K562 (cell line): ENCODE results near the gene TMEM126B. TPM values are rescaled to one million over a fixed set of nuclear protein-coding genes. Genes with fewer than 3 reads are reported as not detected.
A peak's percentile ranks its signal among the peaks of the same experiment; 100 is the strongest.

Experiments used
- CAMTA2 ChIP-seq: fragments of 250-450 bp; sonication (Bioruptor Pico); conservative IDR thresholded peaks from 2 replicates; pipeline ENCODE4 v1.5.1; 2022
- ELK3 ChIP-seq: fragments of 450-650 bp; formaldehyde crosslinking; IDR thresholded peaks from 2 replicates; pipeline ENCODE4 v1.4.0; 2020; ENCODE audit warnings: mild to moderate bottlenecking
- EWSR1 ChIP-seq: fragments of 450-650 bp; IDR thresholded peaks from 2 replicates; pipeline ENCODE4 v1.6.1; 2018; ENCODE audit warnings: borderline replicate concordance, mild to moderate bottlenecking, low read depth, moderate library complexity; ENCODE audit not compliant: partially characterized antibody
- FIP1L1 ChIP-seq: fragments of 200-400 bp; formaldehyde crosslinking; IDR thresholded peaks from 2 replicates; pipeline ENCODE4 v1.6.1; 2018; ENCODE audit warnings: mild to moderate bottlenecking, low read depth, low read length; ENCODE audit not compliant: poor library complexity, severe bottlenecking
- FOXK1 ChIP-seq: sonication (generic); formaldehyde crosslinking; IDR thresholded peaks from 2 replicates; pipeline ENCODE4 v1.8.0; 2022; ENCODE audit warnings: missing genetic modification reagents, mild to moderate bottlenecking, borderline replicate concordance
- FOXK2 ChIP-seq, 2 experiments: fragments of 450-650 bp; IDR thresholded peaks in 1 of 2; conservative IDR thresholded peaks in 1 of 2; 2 replicates each; pipeline ENCODE4 v1.6.1; 2016; ENCODE audit warnings: low read depth in 2 of 2, mild to moderate bottlenecking in 1 of 2
- HBP1 ChIP-seq: fragments of 450-650 bp; formaldehyde crosslinking; IDR thresholded peaks from 2 replicates; pipeline ENCODE4 v1.4.0; 2022; ENCODE audit warnings: missing genetic modification characterization
- HDGF ChIP-seq: fragments of 450-650 bp; IDR thresholded peaks from 2 replicates; pipeline ENCODE4 v1.6.1; 2016
- LEF1 ChIP-seq: fragments of 450-650 bp; IDR thresholded peaks from 2 replicates; pipeline ENCODE4 v1.6.1; 2016; ENCODE audit warnings: mild to moderate bottlenecking
- PATZ1 ChIP-seq: fragments of 250-450 bp; sonication (Bioruptor Pico); IDR thresholded peaks from 2 replicates; pipeline ENCODE4 v1.5.0; 2020; ENCODE audit warnings: mild to moderate bottlenecking, borderline replicate concordance
- PHF20 ChIP-seq: fragments of 450-650 bp; IDR thresholded peaks from 2 replicates; pipeline ENCODE4 v1.6.1; 2018; ENCODE audit not compliant: partially characterized antibody
- PML ChIP-seq: IDR thresholded peaks from 2 replicates; pipeline ENCODE4 v1.6.1; 2012; ENCODE audit warnings: low read length, inconsistent platforms
- POLR2G ChIP-seq: fragments of 200-400 bp; formaldehyde crosslinking; IDR thresholded peaks from 2 replicates; pipeline ENCODE4 v1.6.1; 2017; ENCODE audit warnings: low read depth, mild to moderate bottlenecking, antibody characterized with exemption, low read length, moderate library complexity
- POLR2H ChIP-seq: IDR thresholded peaks from 2 replicates; pipeline ENCODE4 v1.6.1; 2016; ENCODE audit warnings: missing genetic modification characterization, low read depth, mild to moderate bottlenecking, control low read depth, missing compliant biosample characterization, moderate library complexity
- SETDB1 ChIP-seq: IDR thresholded peaks from one replicate; pipeline ENCODE4 v1.6.1; 2012; ENCODE audit warnings: low read length, control low read depth, inconsistent platforms
- SIN3A ChIP-seq, 2 experiments: fragments of 150-350 bp in 1 of 2; IDR thresholded peaks; 2 replicates each; pipeline ENCODE4 v1.6.1; 2011 to 2016; ENCODE audit warnings: borderline replicate concordance in 2 of 2, low read depth in 2 of 2, low read length in 2 of 2, mild to moderate bottlenecking in 2 of 2, moderate library complexity in 2 of 2; ENCODE audit not compliant: control insufficient read depth in 1 of 2
- TCF7L2 ChIP-seq: fragments of 150-350 bp; IDR thresholded peaks from 2 replicates; pipeline ENCODE4 v1.6.1; 2016; ENCODE audit warnings: low read depth, mild to moderate bottlenecking, low read length, moderate library complexity
- TEAD4 ChIP-seq, 2 experiments: sonication (generic) in 1 of 2; formaldehyde crosslinking in 1 of 2; IDR thresholded peaks; 2 replicates each; pipeline versions ENCODE4 v1.6.1 to v1.8.0; 2012 to 2022; ENCODE audit warnings: borderline replicate concordance in 1 of 2, inconsistent platforms in 1 of 2, low read length in 1 of 2, mild to moderate bottlenecking in 1 of 2, missing genetic modification reagents in 1 of 2
- TSC22D4 ChIP-seq: fragments of 450-650 bp; IDR thresholded peaks from 2 replicates; pipeline ENCODE4 v1.6.1; 2016; ENCODE audit warnings: missing genetic modification characterization, missing biosample characterization, control low read depth
- WHSC1 ChIP-seq: IDR thresholded peaks from one replicate; pipeline ENCODE4 v1.6.1; 2012; ENCODE audit warnings: low read length, control low read depth, inconsistent platforms
- ZNF174 ChIP-seq: fragments of 250-450 bp; sonication (Bioruptor Pico); IDR thresholded peaks from 2 replicates; pipeline ENCODE4 v1.4.0; 2020; ENCODE audit warnings: mild to moderate bottlenecking
- ZNF184 ChIP-seq: sonication (generic); formaldehyde crosslinking; IDR thresholded peaks from 2 replicates; pipeline ENCODE4 v1.5.0; 2020; ENCODE audit warnings: missing genetic modification reagents
- polyA plus RNA-seq, 8 experiments: library from polyadenylated mRNA; depleted of rRNA in 4 of 8; stranded (reverse) in 5 of 8; unstranded in 3 of 8; fragments of >200 nt; fragmentation: Nextera tagmentation in 2 of 8; fragmentation: Illumina TruSeq in 1 of 8; extraction: Ambion mirVana in 2 of 8; extraction: Trizol in 1 of 8; gene quantifications; 2 replicates each; pipeline versions ENCODE4 v1.2.1 to v1.2.3, GENCODE V29; 2011 to 2014; ENCODE audit warnings: inconsistent platforms in 1 of 8, missing spikeins in 1 of 8
- total RNA-seq, 7 experiments: library from RNA; depleted of rRNA in 6 of 7; stranded (reverse); fragments of >200 nt in 6 of 7; fragmentation: Illumina TruSeq in 2 of 7; extraction: Trizol in 2 of 7; gene quantifications; 2 replicates each; pipeline versions ENCODE4 v1.2.1 to v1.2.3, GENCODE V29; 2011 to 2021; ENCODE audit warnings: low replicate concordance in 1 of 7

Gene TMEM126B
- total and polyA plus RNA-seq, 9 of the 15 experiments (the other 6 are each of a cell fraction or from before 2014, with no cell fraction given): 85.5 to 226 (median 164) TPM

- TF ChIP-seq WHSC1 (no peak), SETDB1 (no peak), TCF7L2 (0 out of 2 replicates have a peak, but pooled peaks have one; percentile 25), POLR2G (peak; percentile 97), FIP1L1 (peak; percentile 31), HDGF (no peak), POLR2H (tag) (peak; percentile 85), PML (peak; percentile 84), HBP1 (CRISPR knock-in tag) (peak; percentile 87; the same call in 1 of the 2 replicates), SIN3A (IDR thresholded peaks at IDR 0.05; ENCODE audit: borderline replicate concordance in 2 of 2, control insufficient read depth in 1 of 2, low read depth in 2 of 2, low read length in 2 of 2) (peak in 1 of 2 experiments; percentile 58; a peak in 1 of 4 replicates), PHF20 (peak; percentile 94), CAMTA2 (CRISPR knock-in tag) (no peak), PATZ1 (CRISPR knock-in tag) (no peak), EWSR1 (no peak), TEAD4 (IDR thresholded peaks at IDR 0.05; ENCODE audit: low read length) (peak; percentile 38), TEAD4 (CRISPR knock-in tag; IDR thresholded peaks at IDR 0.05; ENCODE audit: borderline replicate concordance) (no peak), LEF1 (no peak), FOXK2 (conservative IDR thresholded peaks at IDR 0.05 in 1 of 2, IDR thresholded peaks at IDR 0.05 in 1 of 2; ENCODE audit: low read depth in 2 of 2) (peak; percentile 23 to 57; a peak in 2 of 4 replicates), ZNF184 (CRISPR knock-in tag) (no peak), FOXK1 (no peak), TSC22D4 (tag) (no peak), ELK3 (no peak), ZNF174 (CRISPR knock-in tag) (no peak)
Measured at GRCh38 chr11:85647604-85648299, 19.4 kb downstream of the TMEM126B start, which contains the start of gene TMEM126A (continued).
